ENCODE results near the gene MX1.
A peak's percentile ranks its signal among the peaks of the same experiment; 100 is the strongest.

MX1 gene

GRCh38 chr21:41500931-41501381 lies 74.9 kb downstream of the MX1 start:
- no peaks in the 10 kb centered on the region for H3K36me3 ChIP-seq (ENCODE audit: control insufficient read depth, low read depth, low read length)
- H3K4me3 ChIP-seq (ENCODE audit: low read length): no peak overlapping the region
- H3K4me1 ChIP-seq (ENCODE audit: control insufficient read depth, low read depth, low read length): peaks cover 3% of the 10 kb centered on the region
- no peaks in the 10 kb centered on the region for H3K9me3 ChIP-seq (ENCODE audit: control insufficient read depth, low read depth, low read length)
- peaks cover 13% of the 10 kb centered on the region for H3K27me3 ChIP-seq (ENCODE audit: control insufficient read depth, insufficient read depth, low read length)
- no peak overlapping the region for H3K27ac ChIP-seq (ENCODE audit: low read length)
- no peak overlapping the region for H3K9ac ChIP-seq (ENCODE audit: low read length)

GRCh38 chr21:41501919-41502318 lies 75.9 kb downstream of the MX1 start:
- H3K9me3 ChIP-seq (ENCODE audit: control insufficient read depth, low read depth, low read length): no peaks in the 10 kb centered on the region
- no peak overlapping the region for H3K9ac ChIP-seq (ENCODE audit: low read length)
- H3K36me3 ChIP-seq (ENCODE audit: control insufficient read depth, low read depth, low read length): no peaks in the 10 kb centered on the region
- H3K27me3 ChIP-seq (ENCODE audit: control insufficient read depth, insufficient read depth, low read length): peaks cover 23% of the 10 kb centered on the region
- no peak overlapping the region for H3K27ac ChIP-seq (ENCODE audit: low read length)
- no peak overlapping the region for H3K4me3 ChIP-seq (ENCODE audit: low read length)
- H3K4me1 ChIP-seq (ENCODE audit: control insufficient read depth, low read depth, low read length): peaks cover 8% of the 10 kb centered on the region

- H3K4me1 ChIP-seq (ENCODE audit: control insufficient read depth, low read depth, low read length): peaks cover 8% of the 10 kb centered on the region
- no peaks in the 10 kb centered on the region for H3K36me3 ChIP-seq (ENCODE audit: control insufficient read depth, low read depth, low read length)
- H3K9ac ChIP-seq (ENCODE audit: low read length): no peak overlapping the region
- peaks cover 33% of the 10 kb centered on the region for H3K27me3 ChIP-seq (ENCODE audit: control insufficient read depth, insufficient read depth, low read length)
- no peak overlapping the region for H3K27ac ChIP-seq (ENCODE audit: low read length)
- no peaks in the 10 kb centered on the region for H3K9me3 ChIP-seq (ENCODE audit: control insufficient read depth, low read depth, low read length)
- no peak overlapping the region for H3K4me3 ChIP-seq (ENCODE audit: low read length)
Measured at GRCh38 chr21:41503331-41503730, 77.3 kb downstream of the MX1 start.

- peaks cover 40% of the 10 kb centered on the region for H3K27me3 ChIP-seq (ENCODE audit: control insufficient read depth, insufficient read depth, low read length)
- H3K4me3 ChIP-seq (ENCODE audit: low read length): no peak overlapping the region
Measured at GRCh38 chr21:41504030-41504429, 78.0 kb downstream of the MX1 start.

GRCh38 chr21:41506005-41506594 lies 80.1 kb downstream of the MX1 start:
- Histone ChIP-seq H3K4me3 (ENCODE audit: low read length) (peak overlapping the region; percentile 81), H3K27ac (ENCODE audit: low read length) (no peak overlapping the region), H3K9me3 (ENCODE audit: control insufficient read depth, low read depth, low read length) (no peaks in the 10 kb centered on the region), H3K27me3 (ENCODE audit: control insufficient read depth, insufficient read depth, low read length) (peaks cover 50% of the 10 kb centered on the region), H3K4me1 (ENCODE audit: control insufficient read depth, low read depth, low read length) (peaks cover 12% of the 10 kb centered on the region), H3K36me3 (ENCODE audit: control insufficient read depth, low read depth, low read length) (no peaks in the 10 kb centered on the region), H3K9ac (ENCODE audit: low read length) (no peak overlapping the region)

More at GRCh38 chr21:41504030-41504429, 78.0 kb downstream of the MX1 start:
- H3K4me1 ChIP-seq (ENCODE audit: control insufficient read depth, low read depth, low read length): peaks cover 12% of the 10 kb centered on the region
- no peaks in the 10 kb centered on the region for H3K9me3 ChIP-seq (ENCODE audit: control insufficient read depth, low read depth, low read length)
- no peaks in the 10 kb centered on the region for H3K36me3 ChIP-seq (ENCODE audit: control insufficient read depth, low read depth, low read length)
- H3K9ac ChIP-seq (ENCODE audit: low read length): no peak overlapping the region
- no peak overlapping the region for H3K27ac ChIP-seq (ENCODE audit: low read length)

GRCh38 chr21:41506611-41507520 lies 80.8 kb downstream of the MX1 start:
- peak overlapping the region; percentile 23 for H3K9ac ChIP-seq (ENCODE audit: low read length)
- peaks cover 50% of the 10 kb centered on the region for H3K27me3 ChIP-seq (ENCODE audit: control insufficient read depth, insufficient read depth, low read length)
- peaks cover 12% of the 10 kb centered on the region for H3K4me1 ChIP-seq (ENCODE audit: control insufficient read depth, low read depth, low read length)
- H3K36me3 ChIP-seq (ENCODE audit: control insufficient read depth, low read depth, low read length): no peaks in the 10 kb centered on the region
- H3K4me3 ChIP-seq (ENCODE audit: low read length): peak overlapping the region; percentile 81
- no peaks in the 10 kb centered on the region for H3K9me3 ChIP-seq (ENCODE audit: control insufficient read depth, low read depth, low read length)
- H3K27ac ChIP-seq (ENCODE audit: low read length): no peak overlapping the region

- H3K4me3 ChIP-seq (ENCODE audit: low read length): peak within 1 kb of the TSS; percentile 81
- H3K27me3 ChIP-seq (ENCODE audit: control insufficient read depth, insufficient read depth, low read length): peaks cover 50% of the 10 kb centered on the region
- H3K9me3 ChIP-seq (ENCODE audit: control insufficient read depth, low read depth, low read length): no peaks in the 10 kb centered on the region
- peak within 1 kb of the TSS; percentile 23 for H3K9ac ChIP-seq (ENCODE audit: low read length)
- H3K27ac ChIP-seq (ENCODE audit: low read length): no peak within 1 kb of the TSS
- H3K4me1 ChIP-seq (ENCODE audit: control insufficient read depth, low read depth, low read length): peaks cover 12% of the 10 kb centered on the region
- H3K36me3 ChIP-seq (ENCODE audit: control insufficient read depth, low read depth, low read length): no peaks in the 10 kb centered on the region
Measured at GRCh38 chr21:41507521-41508414, 81.7 kb downstream of the MX1 start, which contains the start of gene TMPRSS2. Gene TMPRSS2 (minus strand): TSS chr21:41508158. CDS start chr21:41498133, 10,025 bp downstream.

- peak overlapping the region; percentile 59 for H3K4me3 ChIP-seq (ENCODE audit: low read length)
- H3K36me3 ChIP-seq (ENCODE audit: control insufficient read depth, low read depth, low read length): no peaks in the 10 kb centered on the region
- H3K9ac ChIP-seq (ENCODE audit: low read length): no peak overlapping the region
- peaks cover 50% of the 10 kb centered on the region for H3K27me3 ChIP-seq (ENCODE audit: control insufficient read depth, insufficient read depth, low read length)
- peaks cover 12% of the 10 kb centered on the region for H3K4me1 ChIP-seq (ENCODE audit: control insufficient read depth, low read depth, low read length)
- H3K9me3 ChIP-seq (ENCODE audit: control insufficient read depth, low read depth, low read length): no peaks in the 10 kb centered on the region
- H3K27ac ChIP-seq (ENCODE audit: low read length): no peak overlapping the region
Measured at GRCh38 chr21:41508415-41509144, 82.5 kb downstream of the MX1 start.

Data from iPS-18a (cell line).